Activated gamma-delta T cell (primary cell): ENCODE results near the gene ZNF407.

ENCODE experiments used
- DNase-seq: peaks from one replicate; lab custom pipeline; 2025; lab: John Stamatoyannopoulos, UW

Gene ZNF407

DNA sequence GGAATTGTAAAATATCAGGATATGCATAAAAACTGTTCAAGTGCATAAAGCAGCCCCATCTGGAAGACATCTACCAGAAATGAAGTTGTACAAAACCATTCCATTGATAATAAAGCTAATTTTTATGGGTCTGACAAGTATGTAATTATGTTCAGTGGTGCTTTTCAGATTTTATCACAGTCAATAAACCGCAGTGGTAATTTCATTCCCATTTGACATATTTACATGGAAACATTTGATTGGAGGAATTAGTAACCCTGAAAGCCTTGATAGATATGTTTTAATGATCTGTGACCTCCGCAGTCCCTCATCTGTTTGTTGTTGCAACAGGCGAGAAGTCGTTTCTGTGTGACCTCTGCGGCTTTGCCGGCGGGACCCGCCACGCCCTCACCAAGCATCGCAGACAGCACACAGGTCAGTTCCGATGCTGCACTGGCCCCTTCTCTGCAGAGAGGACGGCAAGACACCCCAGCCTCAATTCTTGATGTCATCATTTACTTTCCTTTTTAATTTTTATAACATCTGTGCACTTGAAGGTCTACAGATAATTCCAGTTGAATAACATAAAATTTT lies 283.1 kb downstream of the ZNF407 start:
- DNase-seq: no peak

DNA sequence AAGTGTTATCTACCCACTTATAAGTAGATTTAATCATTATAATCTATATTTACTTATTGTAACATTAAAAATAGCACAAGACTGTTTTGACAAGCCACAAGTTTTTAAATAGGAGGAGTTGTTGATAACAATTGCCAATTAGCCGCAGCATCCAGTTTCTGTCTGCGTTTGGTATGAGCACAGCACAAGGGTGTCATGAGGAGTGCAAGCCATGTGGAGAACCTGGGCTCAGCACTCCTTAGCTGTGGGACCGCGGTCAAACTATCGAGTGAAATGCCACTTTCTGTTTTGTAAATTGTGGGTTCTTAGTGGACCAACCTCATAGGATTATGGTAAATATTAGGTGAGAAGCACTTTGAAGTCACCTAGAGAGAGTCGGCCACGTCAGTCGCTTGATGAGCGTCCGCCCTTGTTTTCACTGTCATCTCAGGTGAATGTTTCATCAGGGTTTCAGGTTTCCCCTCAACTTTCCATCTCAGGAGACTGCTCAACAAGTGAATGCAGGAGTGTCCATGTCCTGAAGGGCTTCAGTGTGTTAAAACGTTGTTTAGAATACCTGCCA lies 294.5 kb downstream of the ZNF407 start:
- no peak for DNase-seq

DNA sequence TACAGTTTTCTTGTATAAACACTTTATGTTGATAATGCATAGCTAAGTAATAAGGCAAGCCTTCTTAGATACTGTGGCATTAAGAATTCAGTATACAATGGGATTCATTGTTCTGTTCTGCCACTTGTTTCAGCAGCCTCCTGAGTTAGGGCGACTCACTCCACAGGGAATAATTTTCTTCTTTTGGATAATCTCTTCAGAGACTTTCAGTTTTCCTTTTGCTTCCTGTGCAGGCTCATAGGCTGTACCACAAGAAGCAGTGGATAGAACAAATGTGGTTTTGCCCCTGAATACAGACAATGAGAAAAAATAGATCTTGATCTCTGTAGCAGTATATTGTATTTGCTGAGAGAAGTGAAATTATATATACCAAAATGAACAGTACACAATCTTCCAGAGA lies 298.0 kb downstream of the ZNF407 start:
- no peak for DNase-seq

DNA sequence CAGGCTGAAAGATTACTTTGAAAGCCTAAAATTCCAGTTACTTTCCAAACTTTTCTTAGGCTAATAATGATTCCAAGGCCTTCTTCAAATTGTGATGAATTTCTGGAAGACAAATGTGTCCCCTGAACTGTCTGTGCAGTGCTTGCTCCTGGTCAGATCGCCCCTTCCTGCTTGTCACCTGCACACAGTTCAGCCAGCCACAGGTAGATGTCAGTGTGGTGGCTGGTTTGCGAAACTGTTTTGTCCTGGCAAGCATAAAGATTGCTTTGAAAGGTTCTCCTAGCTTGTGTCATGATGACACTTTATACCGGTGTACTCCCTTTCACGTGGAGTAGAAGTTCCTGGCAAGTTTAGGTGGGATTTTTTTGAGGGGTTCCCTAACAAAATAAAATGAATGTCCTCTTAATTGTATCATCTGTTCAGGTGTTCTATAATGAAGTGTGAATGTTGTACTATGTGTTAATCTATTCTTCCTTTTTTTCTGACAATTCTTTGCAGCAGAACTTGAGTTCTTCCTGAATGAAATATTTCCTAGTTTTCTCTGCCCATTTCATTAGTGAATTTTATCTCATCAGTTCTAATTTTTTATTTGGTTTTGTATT lies 298.8 kb downstream of the ZNF407 start:
- DNase-seq: no peak

DNA sequence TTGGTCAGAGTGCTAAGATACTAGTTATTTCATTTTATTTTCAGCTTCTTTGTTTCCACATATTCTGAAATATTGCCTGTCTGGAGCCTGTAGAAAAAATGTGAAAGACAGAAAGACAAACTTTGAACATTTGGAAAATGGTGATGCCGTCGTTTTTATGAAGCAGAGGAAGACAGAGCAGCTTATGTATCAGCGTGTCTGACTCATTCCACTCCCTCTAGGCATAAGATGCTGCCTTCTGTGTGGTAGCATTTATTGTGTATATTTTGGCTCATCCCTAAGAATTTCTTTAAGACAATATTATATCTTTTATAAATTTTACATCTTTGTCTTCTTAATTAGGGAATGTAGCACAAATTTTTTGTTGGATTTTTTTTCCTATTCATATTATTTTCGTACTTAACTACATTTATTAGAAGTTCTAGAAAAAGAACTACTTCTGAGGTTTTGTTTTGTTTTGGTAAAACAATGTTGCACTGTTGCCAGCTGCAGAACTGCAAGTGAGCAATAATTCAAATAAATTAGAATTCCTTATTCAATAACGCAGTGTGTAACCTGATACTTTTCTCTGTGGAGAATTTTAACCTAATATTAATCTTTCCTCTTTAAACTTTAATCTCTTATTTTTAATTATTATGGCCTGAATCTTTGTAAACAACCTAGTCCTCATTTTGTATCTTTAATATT lies 300.4 kb downstream of the ZNF407 start:
- no peak for DNase-seq

DNA sequence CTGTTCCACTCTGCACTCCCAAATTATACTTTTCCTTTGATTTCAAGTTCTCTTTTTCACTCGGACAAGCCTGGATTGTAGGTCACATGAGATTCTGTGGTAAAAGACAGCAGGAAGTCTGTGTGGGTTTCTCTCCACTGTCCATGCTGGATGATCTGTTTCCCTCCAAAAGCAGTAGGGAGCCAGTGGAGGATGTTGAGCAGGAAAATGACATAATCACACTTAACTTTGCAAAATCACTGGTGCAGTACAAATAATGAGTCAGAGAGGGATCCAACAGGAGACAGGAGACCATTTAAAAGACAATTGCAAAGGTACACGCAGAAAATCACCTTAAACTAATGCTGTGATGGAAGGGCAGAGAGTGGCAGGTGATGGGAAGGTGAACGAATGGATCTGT lies 301.3 kb downstream of the ZNF407 start:
- no peak for DNase-seq

DNA sequence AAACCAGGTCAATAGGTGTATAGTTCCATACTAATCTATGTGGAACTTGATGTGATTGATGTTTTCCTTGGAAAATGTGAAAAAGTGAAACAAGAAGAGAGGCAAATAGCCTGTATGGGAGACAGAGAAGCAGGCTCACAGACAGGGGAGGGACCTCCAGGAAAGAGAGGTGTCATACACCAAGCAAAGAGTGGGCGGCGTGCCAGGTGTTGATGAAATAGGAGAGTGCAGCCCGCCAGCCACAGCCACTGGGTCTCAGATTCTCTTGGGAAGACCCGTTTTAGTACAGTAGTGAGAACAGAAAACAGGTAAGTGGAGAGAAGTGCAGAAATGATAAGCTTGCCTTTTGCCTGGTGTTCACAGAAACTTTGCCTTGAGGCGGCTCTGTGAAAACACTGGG lies 301.9 kb downstream of the ZNF407 start:
- DNase-seq: no peak

GRCh38 chr18:74901362-74902146 lies 303.9 kb downstream of the ZNF407 start:
- no peak for DNase-seq

DNA sequence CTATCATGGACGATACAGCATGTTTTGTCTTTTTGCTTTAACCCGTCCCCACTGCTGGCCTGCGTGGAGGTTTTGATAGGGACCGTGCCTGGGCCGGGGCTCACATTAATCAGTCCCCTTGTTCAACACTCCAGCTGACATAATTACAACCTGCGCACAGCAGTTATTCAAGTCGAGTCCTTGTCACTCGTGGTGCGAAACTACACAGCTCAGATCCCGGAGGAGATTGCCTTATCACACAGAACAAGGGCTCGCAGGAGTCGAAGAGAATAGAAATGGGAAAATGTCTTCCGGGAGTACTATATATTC lies 304.4 kb downstream of the ZNF407 start:
- DNase-seq: no peak

DNA sequence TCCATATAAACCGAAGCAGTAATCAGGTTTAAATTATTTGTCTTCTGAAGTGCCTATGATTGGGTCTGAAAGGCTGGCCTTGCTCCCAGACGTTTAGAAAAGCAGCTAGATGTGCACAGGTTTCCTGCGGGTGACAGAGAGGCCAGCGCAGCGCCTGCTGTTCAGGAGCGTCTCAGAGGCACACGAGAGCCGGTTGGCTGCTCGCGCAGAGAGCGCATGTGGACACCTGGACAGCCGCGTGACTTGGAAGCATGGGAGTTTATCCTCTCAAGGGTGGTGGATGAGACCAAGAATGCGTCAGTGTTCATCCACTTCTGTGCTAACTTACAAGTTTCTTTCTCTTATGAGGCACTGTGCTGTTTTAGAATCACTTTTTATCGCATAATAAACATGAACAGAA lies 307.6 kb downstream of the ZNF407 start:
- no peak for DNase-seq

DNA sequence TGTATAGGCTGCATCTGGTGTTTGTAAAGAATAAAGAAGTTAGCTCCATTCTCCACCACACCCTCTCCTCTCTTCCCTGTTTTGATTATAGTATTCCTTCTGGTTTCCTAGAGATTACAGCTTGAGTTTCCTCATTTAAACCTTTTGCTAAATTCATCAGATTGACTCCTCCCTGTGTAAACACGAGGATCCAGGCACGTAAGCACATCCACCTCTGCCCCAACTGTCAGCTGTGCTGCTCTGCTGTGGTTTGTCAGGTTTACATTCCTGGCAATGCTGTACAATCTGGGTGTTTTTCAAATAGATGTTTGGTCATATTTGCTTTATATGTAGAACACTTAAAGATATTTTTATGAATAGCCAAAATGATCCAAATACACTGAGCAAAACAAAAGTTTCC lies 308.5 kb downstream of the ZNF407 start:
- DNase-seq: no peak

GRCh38 chr18:74914052-74914591 lies 316.5 kb downstream of the ZNF407 start:
- DNase-seq: no peak

DNA sequence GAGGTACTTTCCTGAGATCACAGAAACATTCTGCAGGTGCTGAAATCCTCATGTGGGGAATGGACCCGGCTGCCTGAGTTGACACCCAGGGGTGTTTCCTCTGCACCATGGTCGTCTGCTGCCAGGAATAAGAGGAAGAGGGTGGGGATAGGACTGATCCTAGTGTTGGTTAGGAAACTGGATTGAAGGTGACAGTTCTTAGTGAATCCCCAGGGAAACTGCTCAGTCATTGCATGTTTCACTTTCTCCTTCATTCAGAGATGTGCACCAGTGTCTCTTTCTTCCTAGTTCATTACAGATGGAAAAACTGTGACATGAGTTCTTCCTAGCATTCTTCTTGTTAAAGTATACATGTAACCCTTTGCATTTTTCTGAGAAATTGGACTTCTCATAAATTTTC lies 317.0 kb downstream of the ZNF407 start:
- no peak for DNase-seq

DNA sequence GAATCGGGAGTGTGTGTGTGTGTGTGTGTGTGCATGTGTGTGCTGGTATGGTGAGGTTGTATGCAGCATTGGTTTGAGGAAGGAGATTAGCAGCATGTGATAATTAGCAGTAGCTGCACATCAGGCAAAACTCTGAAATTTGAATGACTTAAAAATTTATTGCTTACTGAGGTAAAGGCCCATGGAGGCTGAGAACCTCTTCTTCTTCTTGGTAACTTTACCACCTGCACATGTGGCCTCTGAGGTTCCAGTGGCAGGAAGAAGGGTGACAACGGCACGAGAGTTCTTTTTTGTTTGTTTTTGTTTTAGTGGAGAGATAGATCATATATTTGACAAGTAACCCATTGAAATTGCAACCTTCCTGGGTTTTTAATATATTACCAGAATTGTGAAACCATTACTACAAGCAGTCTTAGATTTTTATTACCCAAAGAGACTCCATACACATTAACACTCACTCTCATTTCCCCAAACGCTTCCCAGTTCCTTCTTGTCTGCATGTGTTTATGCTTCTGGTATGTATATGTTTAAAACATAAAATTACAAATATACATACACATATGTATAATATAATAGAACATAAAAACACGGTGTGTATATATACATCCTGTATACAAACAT lies 319.2 kb downstream of the ZNF407 start:
- DNase-seq: no peak

DNA sequence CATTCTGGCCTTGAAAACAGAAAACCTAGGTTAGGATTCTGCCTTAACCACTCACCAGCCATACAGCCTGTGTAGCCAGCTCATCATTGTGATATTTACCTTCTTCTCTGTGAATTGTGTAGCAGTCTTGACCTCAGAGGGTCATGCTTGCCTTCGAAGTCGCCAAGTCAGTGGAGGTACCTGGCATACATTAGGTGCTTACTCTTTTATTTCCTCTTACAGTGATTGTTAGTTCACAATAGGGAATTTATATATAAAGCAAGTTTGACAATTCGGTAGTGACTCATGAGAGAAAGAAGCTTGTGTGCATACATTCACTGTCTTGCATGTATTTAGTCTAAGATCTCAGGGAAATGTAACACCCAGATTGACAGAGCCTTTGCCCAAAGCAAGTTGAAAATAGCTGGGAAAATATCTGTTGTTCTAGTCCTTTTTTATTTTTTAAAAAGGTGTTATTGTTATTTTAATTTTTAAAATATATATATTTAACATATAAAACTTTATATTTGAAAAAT lies 320.7 kb downstream of the ZNF407 start:
- DNase-seq: no peak

GRCh38 chr18:74921057-74921820 lies 323.6 kb downstream of the ZNF407 start:
- no peak for DNase-seq

- DNase-seq: no peak
These were observed 328.4 kb downstream of the ZNF407 start for GRCh38 chr18:74926051-74926450.

DNA sequence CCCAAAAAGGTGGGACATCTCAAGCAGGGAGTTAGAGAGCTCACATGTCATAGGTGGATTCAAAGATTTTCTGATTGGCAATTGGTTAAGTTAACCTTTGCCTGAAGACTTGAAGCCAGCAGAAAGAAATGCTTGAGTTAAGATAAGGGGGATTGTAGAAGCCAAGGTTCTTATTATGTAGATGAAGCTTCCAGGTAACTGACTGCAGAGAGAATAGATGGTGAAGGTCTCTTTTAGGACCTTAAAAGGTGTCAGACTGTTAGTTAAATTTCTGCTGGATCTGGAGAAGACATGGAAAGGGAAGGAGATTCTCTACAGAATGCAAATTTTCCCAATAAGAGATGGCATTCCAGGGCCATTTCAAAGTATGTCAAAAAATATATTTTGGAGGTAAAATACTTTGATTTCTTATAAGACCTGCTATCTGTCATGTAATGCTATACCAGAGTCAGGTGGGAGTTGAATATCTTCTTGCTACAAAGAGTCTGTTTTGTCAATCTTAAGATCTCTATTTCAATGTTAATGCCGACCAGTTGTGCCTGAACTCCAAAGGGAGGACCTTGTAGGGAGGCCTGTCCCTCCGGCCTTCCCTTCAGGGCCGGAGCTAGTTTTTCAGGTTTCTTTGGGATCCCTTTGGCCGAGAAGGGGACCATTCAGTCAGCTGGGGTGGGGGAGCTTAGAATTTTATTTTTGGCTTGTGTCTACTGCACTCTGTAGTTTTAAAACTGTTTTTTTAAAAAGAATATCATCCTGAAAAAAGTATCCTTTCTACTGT lies 330.7 kb downstream of the ZNF407 start:
- DNase-seq: no peak

GRCh38 chr18:74929110-74929509 lies 331.4 kb downstream of the ZNF407 start:
- no peak for DNase-seq

DNA sequence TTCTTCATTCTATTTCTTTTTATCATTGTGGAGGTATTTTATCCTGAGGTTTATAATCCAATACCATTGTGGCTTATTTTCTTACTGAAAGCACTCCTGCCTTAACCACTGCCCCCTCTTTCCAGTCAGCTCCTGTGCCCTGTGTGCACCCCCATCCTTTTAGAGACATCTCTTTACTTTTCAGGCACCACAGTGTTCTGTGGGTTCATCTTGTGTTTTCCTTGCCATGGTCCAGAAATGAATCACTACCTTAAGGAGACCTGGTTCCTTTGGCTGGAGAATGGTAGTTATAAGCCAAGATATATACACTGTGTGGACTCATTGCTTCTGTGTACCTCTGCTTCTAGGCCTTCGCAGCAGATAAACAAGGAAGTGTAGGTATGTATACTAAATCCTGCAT lies 332.9 kb downstream of the ZNF407 start:
- no peak for DNase-seq
